Stimulated activated CD8-positive, alpha-beta memory T cell treated with anti-CD3 and anti-CD28 coated beads, Interleukin-7, amount 100 ng/mL, for 1 hour (primary cell): ENCODE results near the gene FAM13A.
"Not testable (repeated sequence)": the region's sequence is repeated elsewhere in the genome, so short reads cannot be mapped to it uniquely, and the experiment has no call there.

Source experiments
- DNase-seq, 2 donors: peaks; one replicate each; pipeline ENCODE4 v3.0.0-alpha.2; 2020; ENCODE audit warnings: low read depth in 2 of 2

The FAM13A gene

DNA sequence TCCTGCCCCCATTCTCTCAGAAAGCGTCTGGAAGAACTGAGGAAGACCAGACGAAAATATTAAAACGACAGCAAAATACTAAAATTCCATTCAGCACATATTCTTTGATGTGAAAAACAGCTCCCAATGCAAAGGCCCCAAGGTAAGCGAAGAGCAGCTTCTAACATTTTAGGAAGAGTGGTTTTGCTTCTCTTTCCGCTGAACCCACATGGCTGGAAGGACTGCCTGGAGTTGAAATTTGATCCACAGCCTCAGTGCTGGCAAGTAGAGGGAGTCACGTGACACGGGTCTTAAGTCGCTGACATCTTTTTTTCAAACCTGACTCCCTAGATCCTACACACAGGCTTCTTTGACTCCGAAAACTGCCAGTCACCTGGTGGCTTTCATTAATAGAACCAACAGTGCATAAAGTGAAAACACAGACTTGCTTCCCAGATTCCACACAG is at the start of gene FAM13A:
FAM13A (minus strand) TSS at position 233 of the 446 bp plus-strand sequence; CDS start at position 12, 221 bp downstream.
- no peak for DNase-seq

DNA sequence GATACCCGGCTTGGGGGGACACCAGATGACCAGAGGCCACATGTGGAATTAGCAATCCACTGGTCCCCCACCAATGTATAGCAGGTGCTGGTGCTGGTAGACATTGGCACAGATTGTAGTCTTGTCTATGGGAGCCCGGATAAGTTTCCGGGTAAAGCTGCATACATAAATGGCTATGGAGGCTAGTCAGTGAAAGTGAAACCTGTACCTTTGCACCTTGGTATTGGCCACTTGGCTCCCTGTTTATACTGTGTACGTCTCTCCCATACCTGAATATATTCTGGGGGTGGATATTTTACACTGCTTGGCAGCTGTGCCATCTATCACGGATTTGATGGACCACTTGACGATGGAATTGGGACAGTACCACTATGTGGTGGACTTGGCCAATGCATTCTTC is 48.7 kb upstream of the FAM13A start:
- DNase-seq: no peak

DNA sequence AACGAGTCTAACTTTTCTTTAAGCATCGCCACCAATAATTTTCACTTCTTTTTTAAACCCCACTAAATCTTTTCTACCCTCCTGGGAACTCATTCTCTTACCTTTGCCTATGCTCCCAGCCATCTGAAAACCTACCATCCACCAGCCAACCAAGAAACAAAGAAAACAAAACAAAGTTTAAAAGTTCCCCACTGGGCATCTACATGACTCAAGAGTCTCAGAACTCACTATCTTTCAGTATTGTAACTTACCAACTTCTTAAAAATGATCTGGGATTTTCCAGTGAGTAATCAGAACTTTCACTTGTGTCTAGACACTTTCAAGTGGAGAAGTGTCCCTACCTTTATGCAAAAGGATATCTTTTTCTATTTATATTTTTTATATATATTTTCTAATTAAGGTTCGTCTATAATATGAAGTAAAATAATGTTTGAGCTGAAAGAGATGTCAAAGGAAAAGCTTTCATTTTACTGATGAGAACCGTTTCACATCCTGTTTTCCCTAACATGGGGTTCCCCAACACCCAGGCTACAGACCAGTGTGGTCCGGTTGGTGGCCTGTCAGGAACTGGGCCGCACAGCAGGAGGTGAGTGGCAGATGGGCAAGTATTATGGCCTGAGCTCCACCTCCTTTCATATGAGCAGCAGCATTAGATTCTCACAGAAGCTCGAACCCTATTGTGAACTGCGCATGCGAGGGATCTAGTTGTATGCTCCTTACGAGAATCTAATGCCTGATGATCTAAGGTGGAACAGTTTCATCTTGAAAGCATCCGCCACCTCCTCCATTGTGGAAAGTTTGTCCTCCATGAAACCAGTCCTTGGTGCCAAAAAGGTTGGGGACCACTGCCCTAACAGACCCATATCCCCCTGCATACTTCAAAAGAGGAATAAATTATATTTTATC is 44.5 kb upstream of the FAM13A start:
- no peak for DNase-seq

DNA sequence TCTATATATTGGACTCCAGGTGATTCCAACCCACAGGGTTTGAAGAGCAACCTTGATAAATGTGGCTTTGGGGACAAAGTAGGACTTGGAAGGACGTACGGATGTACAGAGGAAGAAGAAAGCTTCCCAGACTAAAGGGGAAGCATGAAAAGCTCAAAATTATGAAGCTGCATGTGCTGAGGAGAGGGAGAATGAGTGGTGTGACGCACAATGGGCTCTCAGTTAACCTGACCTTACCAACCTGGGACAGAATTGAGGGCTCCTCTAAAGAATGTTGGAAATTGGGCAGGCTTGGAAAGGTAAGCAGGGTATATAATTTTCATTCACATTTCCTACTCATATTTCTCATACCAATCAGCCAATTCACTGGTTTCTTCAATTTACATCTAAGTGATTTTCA is 43.9 kb upstream of the FAM13A start:
- no peak for DNase-seq

DNA sequence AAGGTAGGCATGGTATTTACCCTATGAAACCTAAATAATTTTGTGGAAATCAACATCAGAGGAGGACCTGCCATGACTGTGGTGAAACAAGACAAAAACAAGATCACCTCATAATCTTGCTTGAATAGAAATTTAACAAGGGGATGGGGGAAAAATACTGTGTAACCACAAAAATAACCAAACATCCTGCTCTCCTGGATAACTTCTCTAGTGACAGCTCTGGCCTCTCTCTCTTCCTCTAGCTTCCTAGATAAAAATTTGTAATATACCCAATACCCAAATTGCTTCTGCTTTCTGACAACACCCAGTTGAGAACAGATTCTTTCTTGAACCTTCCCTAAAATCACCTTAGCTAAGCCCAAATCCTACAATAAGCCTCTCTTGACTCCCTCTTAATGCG is 42.5 kb upstream of the FAM13A start:
- DNase-seq: no peak

DNA sequence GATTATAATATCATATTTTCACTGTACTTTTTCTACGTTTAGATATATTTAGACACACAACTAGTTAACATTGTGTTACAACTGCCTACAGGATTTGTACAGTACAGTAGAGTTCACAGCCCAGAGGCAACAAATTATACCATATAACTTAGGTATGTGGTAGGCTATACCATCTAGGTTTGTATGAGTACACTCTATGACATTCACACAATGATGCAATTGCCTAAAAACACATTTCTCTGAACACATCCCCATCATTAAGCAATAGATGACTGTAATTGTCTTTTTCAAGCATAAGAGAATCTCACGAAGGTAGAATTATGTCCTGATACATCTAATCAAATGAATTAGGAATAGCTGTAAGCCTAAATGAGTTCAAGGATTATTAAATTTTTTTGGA is 42.0 kb upstream of the FAM13A start:
- DNase-seq: no peak

DNA sequence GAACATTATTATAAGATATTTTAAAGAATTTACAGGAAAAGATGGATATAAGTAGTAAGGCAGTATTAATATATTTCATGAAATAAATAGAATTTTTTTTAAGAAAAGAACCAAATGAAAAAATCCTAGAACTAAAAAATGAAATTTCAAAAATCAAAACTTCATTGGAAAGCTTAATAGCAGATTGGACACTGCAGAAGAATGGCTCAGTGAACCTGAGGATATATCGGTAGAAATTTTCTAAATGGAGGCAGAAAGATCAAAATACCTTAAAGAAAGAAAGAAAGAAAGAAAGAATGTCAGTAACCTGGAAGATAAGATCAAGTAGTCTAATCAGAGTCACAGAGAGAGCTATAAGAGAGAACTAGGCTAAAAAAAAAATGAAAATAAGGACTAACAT is 21.3 kb upstream of the FAM13A start:
- no peak for DNase-seq

DNA sequence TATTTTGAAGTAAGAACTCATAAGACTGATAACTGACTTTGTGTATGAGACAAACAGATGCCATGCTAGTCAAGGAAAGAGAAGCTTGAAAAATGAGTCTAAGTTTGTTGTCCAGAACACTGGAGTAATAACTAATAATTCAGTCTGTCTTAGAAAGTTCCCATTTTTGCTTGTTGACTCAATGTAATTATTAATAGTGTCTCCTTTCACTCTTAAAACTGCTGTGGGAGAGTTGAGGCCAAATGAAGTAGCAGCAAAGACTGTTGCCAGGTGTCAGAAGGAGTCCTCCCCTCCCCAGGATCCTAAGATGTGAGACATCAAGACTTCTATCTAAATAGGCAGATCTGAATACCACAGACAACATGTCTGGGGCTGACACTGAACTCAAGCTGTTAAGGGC is 20.8 kb upstream of the FAM13A start:
- no peak for DNase-seq

DNA sequence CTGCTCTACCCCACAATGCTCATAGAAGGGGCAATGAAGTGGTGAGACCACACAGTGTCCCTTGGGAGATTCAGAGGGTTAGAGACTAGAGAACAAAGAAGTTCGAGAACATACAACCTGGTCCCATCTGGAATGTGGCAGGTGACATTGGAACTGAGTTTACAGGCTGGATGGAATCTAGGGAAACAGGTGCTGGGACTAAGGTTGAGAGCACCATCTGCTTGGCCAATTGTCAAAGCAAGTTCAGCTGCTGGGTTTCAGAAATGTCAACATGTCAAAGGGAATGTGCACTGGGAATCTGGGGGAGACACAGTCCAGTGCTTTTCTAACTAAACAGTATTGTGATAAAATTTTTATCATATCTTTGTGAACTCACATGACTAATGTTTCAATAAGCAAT is 15.9 kb upstream of the FAM13A start:
- DNase-seq: no peak

DNA sequence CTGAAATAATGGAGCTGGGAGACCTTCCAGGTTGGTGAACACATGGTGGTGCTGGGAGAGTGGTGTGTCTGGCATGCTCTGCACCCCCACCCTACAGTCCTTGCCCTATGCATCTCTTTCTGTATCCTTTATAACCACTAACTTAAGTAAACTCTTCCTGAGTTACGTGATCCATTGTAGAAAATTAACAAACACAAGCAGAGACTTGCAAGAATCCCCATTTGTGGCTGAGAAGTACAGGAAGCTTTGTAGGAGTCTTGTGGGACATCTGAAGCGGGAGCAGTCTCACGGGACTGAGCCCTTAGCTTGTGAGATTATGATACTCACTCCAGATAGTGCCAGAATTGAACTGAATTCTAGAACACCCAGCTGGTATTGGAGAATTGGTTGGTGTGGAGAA is 14.3 kb upstream of the FAM13A start:
- no peak for DNase-seq

DNA sequence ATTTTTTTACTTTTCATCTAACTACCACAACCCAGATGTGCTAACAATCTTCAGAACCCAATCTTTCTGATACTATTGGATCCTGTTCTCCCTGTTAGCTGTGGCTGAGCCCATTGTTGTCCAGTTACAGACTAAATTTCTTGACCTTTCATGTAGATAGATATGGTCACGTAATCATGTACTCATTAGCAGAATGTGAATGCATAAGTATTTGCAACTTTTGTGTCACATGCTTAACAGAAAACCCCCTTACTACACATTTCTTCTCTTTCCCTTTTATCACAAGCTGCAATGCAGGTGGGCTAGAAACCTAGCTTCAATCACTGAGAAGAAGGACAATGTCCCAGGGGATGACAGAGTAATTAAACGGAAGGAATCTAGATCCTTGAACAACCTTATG is 13.1 kb upstream of the FAM13A start:
- DNase-seq: no peak

DNA sequence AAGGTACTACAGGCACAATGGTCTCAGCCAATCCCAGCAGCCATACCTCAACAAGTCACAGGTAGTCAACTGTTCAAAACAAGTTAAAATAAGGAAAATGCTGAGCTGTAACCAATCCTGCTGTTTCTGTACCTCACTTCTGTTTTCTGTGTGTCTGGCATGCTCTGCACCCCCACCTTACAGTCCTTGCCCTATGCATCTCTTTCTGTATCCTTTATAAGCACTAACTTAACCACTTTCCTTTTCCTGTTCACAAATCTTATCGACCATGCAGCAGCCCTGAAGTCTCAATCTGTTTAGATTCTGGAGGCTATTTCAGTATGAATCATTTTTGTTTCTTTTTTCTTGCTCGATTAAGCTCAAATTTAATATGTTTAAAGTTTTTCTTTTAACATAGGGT is 12.5 kb upstream of the FAM13A start:
- no peak for DNase-seq

DNA sequence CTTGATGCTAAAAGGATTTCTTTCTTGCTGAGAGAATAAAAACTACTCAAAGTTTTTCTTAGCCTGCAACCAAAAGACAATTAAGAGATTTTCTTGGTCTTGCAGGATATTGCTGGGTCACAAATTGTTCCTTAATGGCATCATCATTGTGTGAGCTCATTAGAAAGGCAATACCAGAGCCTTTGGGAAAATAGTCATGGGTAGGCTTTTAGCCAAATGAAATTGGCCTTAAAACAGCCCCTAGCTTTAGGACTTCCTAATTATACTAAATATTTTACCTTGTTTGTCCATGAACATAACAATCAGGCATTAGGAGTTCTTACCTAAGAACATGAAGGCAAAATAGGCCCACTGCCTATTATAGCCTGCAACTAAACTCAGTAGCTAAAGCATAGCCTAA is 10.4 kb upstream of the FAM13A start:
- no peak for DNase-seq

DNA sequence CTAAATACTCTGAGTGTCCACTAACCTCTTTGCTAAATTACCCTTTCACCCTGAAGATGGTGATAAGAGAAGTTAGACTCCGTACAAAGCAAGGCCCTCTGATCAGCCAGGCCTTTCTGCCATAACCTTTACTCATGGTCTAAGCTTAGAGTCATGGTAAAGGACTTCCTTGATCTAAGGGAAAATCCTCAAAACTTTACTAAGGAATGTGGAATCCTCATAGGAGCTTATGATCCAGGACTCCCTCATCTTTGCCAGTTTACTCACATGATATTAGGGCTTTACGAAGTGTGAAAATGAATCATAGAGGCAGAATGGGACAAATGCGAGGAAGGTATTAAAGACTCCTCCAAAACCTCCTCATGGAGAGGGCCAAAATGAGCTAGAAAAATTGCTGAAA is 7.9 kb upstream of the FAM13A start:
- DNase-seq: no peak

DNA sequence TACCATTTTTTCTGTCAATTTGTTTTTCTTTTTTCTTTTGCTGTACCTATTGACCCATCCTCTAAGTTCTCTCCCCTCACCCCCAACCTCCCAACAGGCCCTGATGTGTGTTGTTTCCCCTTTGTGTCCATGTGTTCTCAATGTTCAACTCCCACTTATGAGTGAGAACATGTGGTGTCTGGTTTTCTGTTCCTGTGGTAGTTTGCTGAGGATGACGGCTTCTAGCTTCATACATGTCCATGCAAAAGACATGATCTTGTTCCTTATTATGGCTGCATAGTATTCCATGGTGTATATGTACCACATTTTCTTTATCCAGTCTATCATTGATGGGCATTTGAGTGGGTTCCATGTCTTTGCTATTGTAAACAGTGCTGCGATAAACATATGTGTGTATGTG is 859 bp upstream of the FAM13A start:
- DNase-seq: not testable (repeated sequence)

DNA sequence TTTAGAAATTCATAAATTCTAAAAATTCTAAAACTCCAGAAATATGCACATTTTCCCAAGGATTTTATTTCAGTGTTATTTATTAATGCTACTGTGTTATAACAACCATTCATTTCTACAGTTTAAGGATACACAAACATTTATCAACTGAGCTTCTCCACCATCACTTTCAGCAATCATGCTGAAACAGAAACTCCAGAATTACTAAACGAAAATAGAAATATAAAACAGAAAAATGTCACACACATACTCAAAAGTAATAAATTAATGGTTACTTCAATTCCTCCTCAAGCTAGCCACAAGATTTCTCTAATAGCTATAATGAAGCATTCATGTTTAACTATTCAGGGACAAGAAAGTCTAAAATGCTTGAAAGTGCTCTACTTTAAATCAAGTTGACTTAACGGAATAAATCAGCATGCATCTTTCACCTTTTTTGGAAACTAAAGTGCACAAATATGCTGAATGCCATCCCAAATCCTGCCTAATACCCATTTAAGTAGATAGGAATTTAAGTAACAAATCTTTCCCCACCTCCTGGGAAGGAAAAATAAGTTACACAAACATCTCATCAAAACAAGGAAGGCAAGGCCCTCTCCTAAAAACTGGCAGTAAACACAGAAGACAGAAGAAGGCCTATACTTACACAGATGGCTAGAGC is 563 bp downstream of the FAM13A start:
- DNase-seq: no peak

DNA sequence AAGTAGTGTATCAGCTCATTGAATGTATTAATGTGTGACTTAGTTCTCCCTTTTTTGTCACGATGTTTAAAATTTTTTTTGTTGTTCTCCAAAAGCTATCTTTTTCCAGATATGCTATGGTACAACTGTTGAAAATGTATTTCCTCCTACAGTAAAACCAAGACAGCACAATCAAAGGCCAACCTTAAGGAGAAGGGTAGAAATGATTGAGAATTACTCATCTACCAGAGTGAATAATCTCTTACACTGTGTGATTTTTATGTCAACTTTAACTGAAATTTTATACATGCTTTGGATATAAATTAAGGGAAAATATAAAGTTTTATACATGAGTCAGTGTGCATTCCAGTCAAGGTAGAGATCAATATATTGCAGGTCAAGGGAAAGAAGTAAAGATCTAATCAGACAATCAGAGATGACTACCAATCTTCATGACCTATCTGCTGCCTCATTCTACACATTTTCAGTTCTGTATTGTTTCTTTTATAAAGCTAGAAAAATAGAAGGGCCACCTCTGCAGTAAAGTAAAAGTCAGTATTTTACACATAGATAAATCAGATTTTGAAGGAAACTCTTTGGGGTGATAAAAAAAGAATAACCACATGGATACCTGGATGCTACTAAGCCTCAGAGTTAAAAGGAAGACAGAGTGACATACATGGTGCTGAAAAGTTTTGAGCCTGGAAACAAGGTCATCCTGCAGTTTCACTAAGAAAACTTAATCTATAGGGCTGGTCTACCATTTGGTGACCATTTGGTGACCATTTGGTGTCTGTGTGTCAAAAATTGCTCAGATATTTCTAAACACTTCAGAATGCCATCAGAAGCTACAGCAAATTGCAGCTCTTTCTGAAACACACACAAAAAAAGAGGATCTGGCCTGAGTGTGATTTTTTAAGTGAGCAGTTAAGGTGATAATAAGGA is 1.6 kb downstream of the FAM13A start:
- DNase-seq: no peak

DNA sequence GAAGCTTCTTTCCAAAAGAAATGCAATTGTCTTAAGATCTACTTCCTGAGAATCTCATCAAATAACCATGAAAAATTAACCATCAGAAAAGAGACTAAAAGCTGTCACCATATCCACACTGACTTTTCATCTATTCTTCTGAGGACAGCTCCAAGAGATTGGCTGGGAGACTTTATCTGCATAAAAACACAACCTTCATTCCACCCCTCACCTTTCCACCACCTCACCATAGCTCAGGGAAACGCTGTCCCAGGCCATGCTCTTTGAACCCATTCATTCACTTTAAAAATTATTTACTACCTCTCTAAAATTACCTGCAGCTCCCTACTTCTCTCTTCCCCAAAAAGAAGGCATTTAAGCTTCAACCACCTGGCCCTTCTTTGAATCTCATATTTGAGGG is 2.4 kb downstream of the FAM13A start:
- no peak for DNase-seq

DNA sequence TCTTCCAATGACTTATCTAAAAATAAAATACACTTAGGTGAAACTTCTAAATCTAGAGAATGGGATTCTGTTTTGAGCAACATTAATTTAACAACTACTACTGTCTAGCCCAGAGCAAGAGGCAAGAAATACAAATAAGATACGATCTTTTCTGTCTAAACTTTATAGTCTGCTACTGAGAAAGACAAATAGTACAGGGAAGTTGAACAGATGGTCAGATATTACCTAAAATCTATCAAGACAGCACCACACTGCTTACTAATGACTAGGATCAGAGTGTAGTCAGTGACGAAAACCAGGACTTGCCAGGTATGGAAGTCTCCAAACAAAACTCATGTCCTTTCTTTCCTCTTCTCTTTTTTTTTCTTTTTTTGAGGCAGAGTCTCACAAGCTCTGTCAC is 7.1 kb downstream of the FAM13A start:
- no peak for DNase-seq

DNA sequence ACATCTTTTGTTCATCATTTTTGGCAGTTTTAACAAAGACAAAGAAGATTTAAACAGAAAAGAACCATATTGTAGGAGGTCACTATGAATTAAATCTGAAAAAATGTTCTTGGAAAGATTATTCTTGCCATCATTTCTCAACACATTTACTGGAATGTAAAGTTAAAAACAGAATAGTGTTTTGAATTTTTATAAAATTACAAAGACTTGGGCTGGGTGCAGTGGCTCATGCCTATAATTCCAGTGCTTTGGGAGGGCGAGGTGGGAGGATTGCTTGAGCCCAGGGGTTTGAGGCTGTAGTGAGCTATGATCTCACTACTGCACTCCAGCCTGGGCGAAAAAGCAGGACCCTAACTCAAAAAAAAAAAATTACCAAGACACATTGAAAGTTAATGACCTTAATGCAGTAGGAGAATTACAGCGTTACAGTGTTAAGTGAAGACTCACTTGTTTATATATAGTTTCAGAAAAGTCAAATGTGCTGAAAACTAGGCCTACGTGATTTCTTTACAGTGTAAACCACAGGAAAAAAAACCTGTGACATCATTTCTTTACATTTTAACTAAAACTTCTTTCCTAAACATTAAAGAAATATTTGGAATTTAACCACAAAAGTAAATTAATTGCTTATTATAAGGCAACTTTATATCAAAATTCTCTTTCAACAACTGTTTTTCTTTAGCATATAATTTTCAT is 7.9 kb downstream of the FAM13A start:
- no peak for DNase-seq

DNA sequence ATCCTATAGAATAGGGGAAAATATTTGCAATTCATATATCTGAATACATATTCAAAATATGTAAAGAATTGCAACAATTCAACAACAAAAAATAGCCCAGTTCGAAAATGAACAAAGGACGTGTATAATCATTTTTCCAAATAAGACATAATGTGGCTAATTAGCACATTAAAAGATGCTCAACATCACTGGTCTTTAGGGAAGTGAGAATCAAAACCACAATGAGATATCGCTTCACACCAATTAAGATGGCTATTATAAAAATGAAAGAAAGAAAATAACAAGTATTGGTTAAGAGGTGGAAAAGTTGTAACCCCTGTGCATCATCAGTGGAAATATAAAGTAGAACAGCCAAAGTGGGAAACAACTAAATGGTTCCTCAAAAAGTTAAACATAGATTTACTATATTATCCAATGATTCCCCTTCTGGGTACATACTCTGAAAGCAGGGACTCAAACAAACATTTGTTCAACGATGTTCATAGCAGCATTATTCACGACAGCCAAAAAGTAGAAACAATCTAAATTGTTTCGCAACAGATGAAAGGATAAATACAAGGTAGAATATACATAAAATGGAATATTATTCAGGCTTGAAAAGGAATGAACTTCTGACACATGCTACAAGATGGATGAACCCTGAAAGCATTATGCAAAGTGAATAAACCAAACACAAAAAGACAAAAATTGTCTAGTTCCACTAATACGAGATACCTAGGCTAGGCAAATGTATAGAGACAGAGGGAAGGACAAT is 12.7 kb downstream of the FAM13A start:
- no peak for DNase-seq
